RPMI7951 (cell line): Measurements from ENCODE around the gene LCMT2. TPM values are rescaled to one million over a fixed set of nuclear protein-coding genes. Genes with fewer than 3 reads are reported as not detected.

Source experiments
- DNase-seq: peaks from one replicate; pipeline ENCODE4 v3.0.0-alpha.2; 2012; ENCODE audit warnings: low read depth
- total RNA-seq: library from RNA; depleted of rRNA; stranded (reverse); fragments of >200 nt; shearing (Covaris generic); gene quantifications from 2 replicates; pipeline ENCODE4 v1.2.3, GENCODE V29; 2014; rRNA removed

The LCMT2 gene
- total RNA-seq, result 9.5 and 14.7 TPM in 2 replicates

DNA sequence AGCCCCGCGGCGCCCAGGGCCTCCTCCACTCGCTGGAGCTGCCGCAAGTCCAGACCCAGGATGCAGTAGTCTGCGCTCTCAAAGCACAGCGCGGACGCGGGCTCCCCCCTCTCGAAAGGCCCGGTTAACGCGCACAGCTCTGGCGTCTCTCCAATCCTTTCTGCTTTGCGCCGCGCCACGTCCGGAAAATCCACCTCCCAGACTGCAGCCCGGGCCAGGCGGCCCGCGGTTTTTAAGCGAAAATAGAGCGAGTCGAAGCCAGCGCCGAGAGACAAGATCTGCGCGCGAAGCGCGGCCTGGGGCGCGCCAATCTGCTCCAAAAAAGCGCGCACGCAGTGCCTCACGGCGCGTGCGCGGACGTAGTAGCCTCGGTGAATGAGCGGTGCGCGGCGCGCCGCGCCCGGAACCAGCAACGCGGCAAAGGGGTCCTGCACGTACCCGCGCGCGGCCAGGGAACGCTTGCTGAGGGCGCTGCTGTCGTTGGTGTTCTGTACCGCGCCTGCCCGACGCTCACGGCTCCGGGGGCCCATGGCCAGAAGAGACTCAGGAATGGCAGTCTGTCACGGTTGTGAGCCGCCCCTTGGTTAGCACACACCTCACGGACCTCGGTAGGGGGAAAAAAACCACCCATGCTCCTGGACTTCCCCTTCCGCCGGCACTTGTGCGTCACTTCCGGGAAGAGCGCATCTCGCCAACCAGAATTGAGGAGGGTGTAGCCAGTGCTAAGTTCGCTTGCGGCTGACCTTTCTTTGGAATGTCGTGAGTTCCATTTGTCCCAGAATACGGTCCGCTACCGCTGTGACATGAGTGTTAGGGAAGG lies at the start of gene LCMT2:
TSS of gene LCMT2 (minus strand) at position 614 of the 820 bp plus-strand sequence. CDS start at position 530, 84 bp downstream.
- DNase-seq, result peak; percentile 97

DNA sequence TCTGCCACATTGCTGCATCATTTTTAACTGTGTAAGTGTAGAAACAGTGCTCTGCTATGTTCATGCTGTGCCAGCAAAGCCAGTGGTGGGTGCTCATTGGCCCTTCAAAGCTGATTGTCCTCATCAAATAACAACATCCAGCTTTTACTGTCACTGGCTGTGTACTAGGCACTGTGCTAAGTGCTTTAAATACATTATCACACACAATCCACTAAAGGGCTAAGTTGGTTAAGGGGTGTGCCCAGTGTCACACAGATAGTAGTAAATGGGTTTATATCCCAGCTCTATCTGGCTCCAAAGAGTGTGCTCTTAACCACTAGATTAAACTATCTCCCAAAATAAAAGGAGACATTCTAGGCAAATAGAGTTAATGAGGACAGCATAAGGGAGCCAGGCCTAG lies 48.2 kb upstream of the LCMT2 start:
- no peak for DNase-seq

DNA sequence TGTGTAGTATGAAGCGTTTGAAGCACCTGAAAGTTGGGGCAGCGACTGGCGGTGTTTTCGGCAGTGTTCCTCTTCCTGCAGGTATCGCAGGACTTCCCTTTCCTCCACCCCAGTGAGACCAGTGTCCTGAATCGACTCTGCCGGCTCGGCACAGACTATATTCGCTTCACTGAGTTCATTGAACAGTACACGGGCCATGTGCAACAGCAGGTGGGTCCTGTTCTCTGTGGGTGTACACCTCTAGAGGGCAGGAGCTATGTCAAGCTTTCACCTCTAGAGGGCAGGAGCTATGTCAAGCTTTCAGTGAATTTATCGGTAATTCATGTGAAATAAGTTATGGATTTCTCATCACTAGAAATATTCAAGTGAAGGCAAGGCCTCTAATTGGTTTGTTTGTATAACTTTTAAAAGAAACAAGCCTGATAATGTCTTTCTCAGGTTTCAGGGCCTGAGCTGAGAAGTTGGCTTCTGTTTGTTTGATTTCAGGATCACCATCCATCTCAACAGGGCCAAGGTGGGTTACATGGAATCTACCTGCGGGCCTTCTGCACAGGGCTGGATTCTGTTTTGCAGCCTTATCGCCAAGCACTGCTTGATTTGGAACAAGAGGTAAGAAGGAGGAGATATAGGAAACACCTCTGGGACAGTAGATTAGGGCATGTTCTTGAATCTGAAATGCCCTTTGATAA lies 45.8 kb upstream of the LCMT2 start:
- DNase-seq, result peak; percentile 24

DNA sequence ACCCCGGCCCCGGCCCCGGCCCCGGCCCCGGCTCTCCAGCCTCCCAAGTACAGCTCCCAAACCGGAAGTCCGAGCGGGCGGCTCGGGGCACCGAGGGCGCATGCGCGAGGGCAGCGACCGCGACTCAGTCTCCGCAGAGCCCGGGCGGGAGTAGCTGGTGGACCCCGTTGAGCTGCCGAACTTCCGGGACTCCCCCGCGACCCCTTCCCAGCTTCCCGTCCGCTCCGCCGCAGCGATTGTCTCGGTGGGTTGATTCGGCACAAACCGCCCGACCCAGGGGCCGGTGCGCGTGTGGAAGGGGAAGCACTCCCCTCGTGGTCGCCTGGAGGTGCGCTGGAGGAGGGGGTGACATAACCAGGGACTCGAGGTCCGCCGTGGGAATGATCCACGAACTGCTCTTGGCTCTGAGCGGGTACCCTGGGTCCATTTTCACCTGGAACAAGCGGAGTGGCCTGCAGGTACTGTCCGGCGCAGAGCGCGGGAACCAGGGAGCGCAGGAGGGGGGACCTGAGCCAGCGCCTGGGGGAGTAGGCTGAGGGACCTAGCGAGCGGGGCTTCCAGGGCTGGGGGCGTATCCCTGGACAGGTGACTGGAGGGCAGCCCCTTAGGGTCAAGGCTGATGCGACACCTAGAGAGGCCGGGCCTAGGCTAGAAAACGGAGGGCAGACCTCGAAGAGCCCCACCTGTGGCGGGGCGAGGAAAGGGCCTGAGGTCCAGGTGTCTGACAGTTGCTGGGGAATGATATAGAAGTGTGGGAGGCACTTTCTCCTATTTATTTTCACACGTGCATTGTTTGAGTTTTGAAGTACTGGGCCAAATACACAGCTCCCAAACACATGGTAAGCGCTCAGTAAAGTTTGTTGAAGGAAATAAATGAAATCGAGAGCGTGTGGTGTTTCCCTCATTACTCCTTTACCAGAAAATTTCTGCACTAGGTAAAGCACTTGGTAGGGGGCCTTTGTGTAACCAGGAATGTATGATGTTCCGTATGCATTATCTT lies 40.9 kb upstream of the LCMT2 start, which contains the start of the genes TUBGCP4 and ZSCAN29:
TSS of gene TUBGCP4 (plus strand) at position 127 of the 1,000 bp plus-strand sequence. CDS start at position 381, 254 bp downstream.
TSS of gene ZSCAN29 (minus strand) at position 69 of the 1,000 bp plus-strand sequence. CDS start 1,130 bp downstream, outside the sequence.
- DNase-seq, result peak; percentile 78

- DNase-seq, result peak; percentile 15
Observed at GRCh38 chr15:43370310-43370974, 40.1 kb upstream of the LCMT2 start.

GRCh38 chr15:43361313-43361903 lies 31.0 kb upstream of the LCMT2 start:
- no peak for DNase-seq

DNA sequence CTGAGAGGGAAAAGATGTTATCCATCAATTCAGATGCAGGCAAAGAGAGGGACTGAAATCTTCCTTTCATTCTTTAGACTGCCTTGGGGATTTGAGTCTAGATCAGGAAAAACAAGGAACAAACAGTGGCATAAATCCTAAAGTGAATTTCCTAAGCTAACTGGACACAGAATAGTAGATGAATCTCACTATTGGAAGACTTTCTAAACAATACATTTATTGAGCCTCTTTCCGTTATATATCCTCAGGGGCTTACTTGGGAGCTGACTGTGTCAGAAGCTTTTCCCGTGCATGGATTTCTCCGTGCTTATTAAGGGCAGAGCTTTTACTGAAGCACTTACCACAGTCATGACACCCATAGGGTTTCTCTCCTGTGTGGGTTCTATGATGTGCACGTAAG lies 30.4 kb upstream of the LCMT2 start:
- no peak for DNase-seq

GRCh38 chr15:43352693-43353382 lies 22.5 kb upstream of the LCMT2 start:
- no peak for DNase-seq

DNA sequence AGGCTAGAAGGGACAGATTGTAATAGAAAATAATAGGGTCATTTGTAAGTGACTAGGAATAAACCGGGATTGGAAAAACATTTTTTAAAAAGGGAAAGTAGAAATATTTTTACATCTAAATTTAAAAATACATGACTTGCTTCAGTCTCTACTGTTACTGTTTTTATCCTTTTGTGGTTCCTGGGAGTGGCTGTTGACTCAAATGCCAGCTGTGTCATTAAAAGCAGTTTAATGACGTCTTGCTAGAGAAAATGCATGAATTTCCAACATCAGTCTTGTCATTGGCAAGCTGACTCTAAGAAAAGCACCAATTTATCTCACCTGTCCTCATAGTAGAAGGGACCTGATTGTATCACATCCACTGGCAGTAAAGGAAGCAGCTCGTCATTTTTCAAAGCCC lies 16.7 kb upstream of the LCMT2 start:
- DNase-seq, result no peak

- DNase-seq, result peak; percentile 15
Observed at GRCh38 chr15:43346305-43346704, 15.9 kb upstream of the LCMT2 start.

DNA sequence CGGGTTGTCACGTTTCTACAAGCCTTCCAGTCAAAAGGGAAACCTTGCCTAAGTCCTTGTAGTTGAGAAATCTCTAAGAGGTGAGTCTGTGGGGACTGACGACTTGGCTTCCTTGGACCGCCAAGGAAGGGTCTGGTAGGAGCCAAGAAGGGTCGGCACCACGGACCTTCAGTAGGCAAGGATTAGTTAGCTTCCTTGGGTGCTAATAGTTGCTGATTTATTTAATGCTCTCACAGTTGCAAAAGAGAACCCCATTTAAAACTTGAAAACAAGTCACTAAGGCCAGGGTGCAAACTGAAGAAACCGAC lies 361 bp upstream of the LCMT2 start:
- DNase-seq, result no peak

- peak; percentile 64 for DNase-seq
Observed at GRCh38 chr15:43329217-43329959, 985 bp downstream of the LCMT2 start.

DNA sequence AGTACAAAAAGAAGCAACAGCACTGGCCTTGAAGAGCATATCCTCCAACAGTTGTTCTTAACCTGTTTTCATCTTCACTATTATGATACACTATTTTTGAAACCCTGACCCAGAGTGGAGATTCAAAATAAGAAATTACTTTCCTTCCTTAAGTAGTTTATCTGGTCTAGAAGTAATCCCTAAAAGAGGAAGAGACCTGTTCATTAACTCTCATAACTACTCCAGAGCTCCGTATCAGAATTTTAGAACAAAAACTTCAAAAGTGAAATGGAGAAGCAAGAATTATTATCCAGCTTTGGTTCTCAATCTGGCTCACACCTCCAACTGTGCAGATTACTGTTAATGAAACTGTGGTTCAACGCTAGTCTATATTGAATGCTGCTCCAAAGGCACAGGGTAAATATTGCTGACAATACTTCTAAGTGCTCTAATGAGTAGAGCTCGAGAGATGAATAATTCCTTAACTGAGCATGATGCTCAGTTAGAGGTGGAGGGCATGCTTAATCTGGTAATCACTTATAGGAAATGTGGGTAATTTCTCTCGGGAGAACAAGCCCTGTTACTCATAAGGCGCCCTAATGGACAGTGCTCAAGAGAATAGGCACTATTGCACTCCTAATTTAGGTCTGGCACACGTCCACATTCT lies 5.2 kb downstream of the LCMT2 start:
- no peak for DNase-seq

DNA sequence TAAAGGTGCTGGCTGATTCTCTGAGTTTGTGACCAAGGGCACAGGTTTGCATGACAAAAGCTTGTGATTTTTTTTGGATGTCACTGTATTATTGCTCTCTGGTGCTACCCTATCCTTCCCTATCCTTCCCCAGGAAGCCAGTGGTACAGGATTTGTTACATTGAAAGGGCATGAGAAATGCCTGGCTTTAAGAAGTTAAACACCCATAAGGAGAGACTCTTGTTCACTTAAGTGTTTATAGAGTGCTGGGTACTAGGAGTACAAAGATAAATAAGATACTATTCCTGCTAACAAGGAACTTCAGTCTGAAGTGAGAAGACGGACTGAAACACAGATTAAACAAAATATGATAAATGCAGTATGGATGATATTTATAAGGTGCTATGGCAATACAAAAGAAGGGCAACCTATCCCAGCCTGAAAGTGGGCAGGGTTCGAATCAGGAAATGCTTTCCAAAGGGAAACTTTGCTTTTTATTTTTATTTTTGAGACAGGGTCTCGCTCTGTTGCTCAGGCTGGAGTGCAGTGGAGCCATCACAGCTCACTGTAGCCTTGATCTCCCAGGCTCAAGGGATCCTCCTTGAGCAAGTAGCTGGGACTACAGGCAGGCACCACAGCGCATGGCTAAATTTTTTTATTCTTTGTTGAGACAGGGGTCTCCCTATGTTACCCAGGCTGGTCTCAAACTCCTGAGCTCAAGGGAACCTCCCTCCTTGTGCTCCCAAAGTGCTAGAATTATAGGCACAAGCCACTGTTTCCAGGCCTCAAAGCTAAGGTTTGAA lies 11.2 kb downstream of the LCMT2 start:
- DNase-seq, result no peak

GRCh38 chr15:43317566-43318184 lies 12.7 kb downstream of the LCMT2 start:
- no peak for DNase-seq

GRCh38 chr15:43316971-43317346 lies 13.4 kb downstream of the LCMT2 start:
- DNase-seq, result no peak
